Measurements from ENCODE around the gene ERC1. TPM values are rescaled to one million over a fixed set of nuclear protein-coding genes. Genes with fewer than 3 reads are reported as not detected.

The ERC1 gene
- total RNA-seq, 4 donors from 2014 or later = 23.5 to 74.8 (median 57.0) TPM

DNA sequence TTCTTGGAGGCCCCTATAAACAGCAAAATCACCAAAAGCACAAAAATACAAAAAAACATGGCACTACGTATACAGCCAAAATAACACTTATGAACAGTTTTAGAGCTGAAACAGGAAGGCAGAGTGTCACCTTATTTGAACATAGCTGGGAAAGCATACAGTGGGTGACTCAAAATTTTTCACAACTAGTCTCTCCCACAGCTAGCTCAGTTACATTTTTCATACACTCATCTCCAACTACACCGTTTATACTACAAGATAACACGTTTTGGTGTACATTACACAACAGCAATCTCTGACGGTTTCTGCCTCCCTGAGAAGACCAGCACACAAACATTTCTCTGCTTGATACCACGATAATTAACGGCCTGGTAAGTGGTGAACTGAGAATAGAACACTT is 44.4 kb upstream of the ERC1 start:
- intact Hi-C loops (cut with DNase I; ENCODE audit: low total_unique reads) (no loop called here), in situ Hi-C loops (cut with MboI; ENCODE audit: low pct_ligation_motif_present in 1 of 4, low pct_unique_long_range_greater_than_20kb in 1 of 4, low sequenced_read_pairs in 3 of 4) (loop anchor here in 2 of 4 donors (10.0 to 25.0 kb wide), 2 partner anchors 382 to 384 kb away; no protein-coding TSS in a partner anchor)
- H3K27me3 ChIP-seq = no peaks in the 10 kb centered on the region
- TF ChIP-seq, protein P1, sequence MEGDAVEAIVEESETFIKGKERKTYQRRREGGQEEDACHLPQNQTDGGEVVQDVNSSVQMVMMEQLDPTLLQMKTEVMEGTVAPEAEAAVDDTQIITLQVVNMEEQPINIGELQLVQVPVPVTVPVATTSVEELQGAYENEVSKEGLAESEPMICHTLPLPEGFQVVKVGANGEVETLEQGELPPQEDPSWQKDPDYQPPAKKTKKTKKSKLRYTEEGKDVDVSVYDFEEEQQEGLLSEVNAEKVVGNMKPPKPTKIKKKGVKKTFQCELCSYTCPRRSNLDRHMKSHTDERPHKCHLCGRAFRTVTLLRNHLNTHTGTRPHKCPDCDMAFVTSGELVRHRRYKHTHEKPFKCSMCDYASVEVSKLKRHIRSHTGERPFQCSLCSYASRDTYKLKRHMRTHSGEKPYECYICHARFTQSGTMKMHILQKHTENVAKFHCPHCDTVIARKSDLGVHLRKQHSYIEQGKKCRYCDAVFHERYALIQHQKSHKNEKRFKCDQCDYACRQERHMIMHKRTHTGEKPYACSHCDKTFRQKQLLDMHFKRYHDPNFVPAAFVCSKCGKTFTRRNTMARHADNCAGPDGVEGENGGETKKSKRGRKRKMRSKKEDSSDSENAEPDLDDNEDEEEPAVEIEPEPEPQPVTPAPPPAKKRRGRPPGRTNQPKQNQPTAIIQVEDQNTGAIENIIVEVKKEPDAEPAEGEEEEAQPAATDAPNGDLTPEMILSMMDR (IDR thresholded peaks at IDR 0.05) = no peak
- TF ChIP-seq POLR2A (IDR thresholded peaks at IDR 0.05) (no peak), POLR2AphosphoS5 (IDR thresholded peaks at IDR 0.05) (no peak), EP300 (IDR thresholded peaks at IDR 0.05; ENCODE audit: low read depth) (no peak)
- WGBS, 2 donors (ENCODE audit: low coverage in 1 of 2) = 77 to 78% methylated on average over 3 to 6 of the region's 6 CpGs
- H3K9me3 ChIP-seq = no peaks in the 10 kb centered on the region
- no peaks in the 10 kb centered on the region for H3K36me3 ChIP-seq
- no peak overlapping the region for H3K27ac ChIP-seq
- no peak for DNase-seq
- H3K4me1 ChIP-seq = peaks cover 6 to 20% (median 10%) of the 10 kb centered on the region in 4 donors
- H3K4me3 ChIP-seq = no peak overlapping the region

DNA sequence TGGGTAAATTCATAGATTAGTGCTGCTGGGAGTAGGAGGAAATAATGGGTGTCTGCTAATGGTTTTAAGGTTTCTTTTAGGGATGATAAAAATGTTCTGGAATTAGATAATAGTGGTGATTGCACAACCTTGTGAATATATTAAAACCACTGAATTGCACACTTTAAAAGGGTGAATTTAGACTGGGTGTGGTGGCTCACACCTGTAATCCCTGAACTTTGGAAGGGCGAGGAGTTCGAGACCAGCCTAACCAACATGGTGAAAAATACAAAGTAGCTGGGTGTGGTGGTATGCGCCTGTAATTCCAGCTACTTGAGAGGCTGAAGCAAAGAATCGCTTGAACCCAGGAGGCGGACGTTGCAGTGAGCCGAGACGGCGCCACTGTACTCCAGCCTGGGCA is 42.8 kb upstream of the ERC1 start:
- H3K27me3 ChIP-seq = no peaks in the 10 kb centered on the region
- no peaks in the 10 kb centered on the region for H3K9me3 ChIP-seq
- H3K36me3 ChIP-seq = no peaks in the 10 kb centered on the region
- intact Hi-C loops (cut with DNase I; ENCODE audit: low total_unique reads) (loop anchor here (2.0 kb wide), 1 partner anchor 377 kb away; no protein-coding TSS in a partner anchor), in situ Hi-C loops (cut with MboI; ENCODE audit: low pct_ligation_motif_present in 1 of 4, low pct_unique_long_range_greater_than_20kb in 1 of 4, low sequenced_read_pairs in 3 of 4) (loop anchor here in 2 of 4 donors (10.0 to 25.0 kb wide), 2 partner anchors 383 to 386 kb away; no protein-coding TSS in a partner anchor)
- peak overlapping the region; percentile 89 to 97 (median 94) for H3K27ac ChIP-seq
- DNase-seq = peak; percentile 52
- H3K4me1 ChIP-seq = peaks cover 6 to 22% (median 10%) of the 10 kb centered on the region in 4 donors
- TF ChIP-seq POLR2AphosphoS5 (IDR thresholded peaks at IDR 0.05) = peak in 1 of 3 donors; percentile 51
- TF ChIP-seq, protein P1 (IDR thresholded peaks at IDR 0.05) = no peak
- 57 to 66% methylated on average over 8 to 9 of the region's 9 CpGs for WGBS, 2 donors (ENCODE audit: low coverage in 1 of 2)
- H3K4me3 ChIP-seq = peak overlapping the region; percentile 35 to 74 (median 62)

DNA sequence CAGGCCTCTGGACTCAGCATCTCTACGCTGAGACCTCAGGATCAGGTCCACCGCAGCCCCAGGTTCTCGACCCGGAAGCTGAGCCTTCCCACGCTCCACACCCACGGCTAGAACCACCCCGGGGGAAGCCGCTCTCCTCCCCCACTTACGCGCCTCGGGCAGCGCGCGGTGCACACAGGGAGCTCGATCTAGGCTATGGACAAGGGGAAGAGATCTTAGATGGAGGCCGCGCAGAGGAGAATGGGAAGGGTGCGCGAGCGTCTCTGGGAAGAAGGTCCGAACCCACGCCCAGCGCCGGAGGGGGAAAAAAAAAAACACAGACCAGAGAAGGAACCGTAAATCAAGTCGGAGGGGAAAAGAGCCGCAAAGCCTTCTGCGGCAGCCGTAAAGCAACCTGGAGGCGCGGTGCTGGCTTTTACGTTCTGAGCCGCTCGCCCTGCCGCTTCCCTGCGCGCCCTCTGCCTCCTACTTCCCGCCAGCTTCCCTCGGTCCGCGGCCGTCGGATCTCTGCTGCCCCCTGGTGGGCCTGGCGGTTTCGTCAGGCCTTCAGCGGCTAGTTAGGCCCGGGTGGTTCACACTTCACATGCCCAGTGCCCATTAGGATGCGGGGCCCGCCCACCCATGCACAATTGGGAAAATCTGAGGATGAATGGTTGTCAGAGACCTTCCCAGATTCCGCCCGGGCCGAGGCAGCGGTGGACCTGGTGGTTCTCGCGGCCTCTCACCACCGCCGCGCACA is 41.4 kb upstream of the ERC1 start, which contains the start of gene RAD52:
Gene RAD52, minus strand, starts transcription at position 242 of the 739 bp plus-strand sequence. CDS start 16,636 bp downstream, outside the sequence.
- no peaks in the 10 kb centered on the region for H3K36me3 ChIP-seq
- peak within 1 kb of the TSS; percentile 89 to 97 (median 94) for H3K27ac ChIP-seq
- H3K4me1 ChIP-seq = peaks cover 6 to 26% (median 10%) of the 10 kb centered on the region in 4 donors
- DNase-seq = peak; percentile 98
- H3K4me3 ChIP-seq = peak within 1 kb of the TSS; percentile 35 to 74 (median 62)
- intact Hi-C loops (cut with DNase I; ENCODE audit: low total_unique reads) = loop anchor here (2.0 kb wide), 1 partner anchor 379 kb away; no protein-coding TSS in a partner anchor
- no peaks in the 10 kb centered on the region for H3K27me3 ChIP-seq
- 7% methylated on average over 55 of the region's 58 CpGs; no CpG with 5 or more reads in 1 of the 2 donors for WGBS, 2 donors (ENCODE audit: low coverage in 1 of 2)
- H3K9me3 ChIP-seq = no peaks in the 10 kb centered on the region
- in situ Hi-C loops (cut with MboI; ENCODE audit: low pct_ligation_motif_present in 1 of 4, low pct_unique_long_range_greater_than_20kb in 1 of 4, low sequenced_read_pairs in 3 of 4) = loop anchor here in 3 of 4 donors (10.0 to 25.0 kb wide), 3 partner anchors 375 to 387 kb away; no protein-coding TSS in a partner anchor
- TF ChIP-seq POLR2A (IDR thresholded peaks at IDR 0.05) = peak; percentile 89
- TF ChIP-seq POLR2AphosphoS5 (IDR thresholded peaks at IDR 0.05) = peak; percentile 88 to 97 (median 88)
- TF ChIP-seq, protein P1 (IDR thresholded peaks at IDR 0.05) = peak; percentile 95 to 99 (median 98)
- TF ChIP-seq EP300 (IDR thresholded peaks at IDR 0.05; ENCODE audit: low read depth) = no peak

DNA sequence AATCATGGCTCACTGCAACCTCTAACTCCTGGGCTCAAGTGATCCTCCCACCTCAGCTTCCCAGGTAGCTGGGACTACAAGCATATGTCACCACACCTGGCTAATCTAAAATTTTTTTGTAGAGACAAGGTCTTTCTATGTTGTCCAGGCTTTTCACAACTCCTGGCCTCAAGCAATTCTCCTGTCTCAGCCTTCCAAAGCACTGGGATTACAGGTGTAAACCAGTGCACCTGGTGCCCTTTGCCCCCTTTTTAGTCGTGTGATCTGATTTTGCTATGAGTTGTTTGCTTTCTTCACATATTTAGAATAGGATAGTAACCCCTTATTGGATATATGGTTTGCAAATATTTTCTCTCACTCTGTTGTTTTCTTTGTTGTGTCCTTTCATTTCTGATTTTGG is 39.8 kb upstream of the ERC1 start:
- 20 to 30% methylated on average over 1 of the region's 1 CpG for WGBS, 2 donors (ENCODE audit: low coverage in 1 of 2)
- Histone ChIP-seq H3K36me3 (no peaks in the 10 kb centered on the region), H3K4me1 (peaks cover 6 to 26% (median 10%) of the 10 kb centered on the region in 4 donors), H3K27ac (peak overlapping the region in 2 of 4 donors; percentile 16 to 35), H3K9me3 (no peaks in the 10 kb centered on the region), H3K27me3 (no peaks in the 10 kb centered on the region), H3K4me3 (no peak overlapping the region)
- DNase-seq = peak; percentile 11
- TF ChIP-seq EP300 (IDR thresholded peaks at IDR 0.05; ENCODE audit: low read depth) = no peak
- no peak for TF ChIP-seq POLR2AphosphoS5 (IDR thresholded peaks at IDR 0.05)
- no peak for TF ChIP-seq POLR2A (IDR thresholded peaks at IDR 0.05)
- TF ChIP-seq, protein P1 (IDR thresholded peaks at IDR 0.05) = no peak
- in situ Hi-C loops (cut with MboI; ENCODE audit: low pct_ligation_motif_present in 1 of 4, low pct_unique_long_range_greater_than_20kb in 1 of 4, low sequenced_read_pairs in 3 of 4) = loop anchor here in 1 of 4 donors (10.0 kb wide), 1 partner anchor 376 kb away; no protein-coding TSS in a partner anchor
- intact Hi-C loops (cut with DNase I; ENCODE audit: low total_unique reads) = no loop called here
